ENCODE results near the gene MXD1. TPM values are rescaled to one million over a fixed set of nuclear protein-coding genes. Genes with fewer than 3 reads are reported as not detected.
"Not testable (repeated sequence)": the region's sequence is repeated elsewhere in the genome, so short reads cannot be mapped to it uniquely, and the experiment has no call there.

The MXD1 gene
- polyA plus RNA-seq, 3 donors, result 83.1 to 247 (median 112) TPM

DNA sequence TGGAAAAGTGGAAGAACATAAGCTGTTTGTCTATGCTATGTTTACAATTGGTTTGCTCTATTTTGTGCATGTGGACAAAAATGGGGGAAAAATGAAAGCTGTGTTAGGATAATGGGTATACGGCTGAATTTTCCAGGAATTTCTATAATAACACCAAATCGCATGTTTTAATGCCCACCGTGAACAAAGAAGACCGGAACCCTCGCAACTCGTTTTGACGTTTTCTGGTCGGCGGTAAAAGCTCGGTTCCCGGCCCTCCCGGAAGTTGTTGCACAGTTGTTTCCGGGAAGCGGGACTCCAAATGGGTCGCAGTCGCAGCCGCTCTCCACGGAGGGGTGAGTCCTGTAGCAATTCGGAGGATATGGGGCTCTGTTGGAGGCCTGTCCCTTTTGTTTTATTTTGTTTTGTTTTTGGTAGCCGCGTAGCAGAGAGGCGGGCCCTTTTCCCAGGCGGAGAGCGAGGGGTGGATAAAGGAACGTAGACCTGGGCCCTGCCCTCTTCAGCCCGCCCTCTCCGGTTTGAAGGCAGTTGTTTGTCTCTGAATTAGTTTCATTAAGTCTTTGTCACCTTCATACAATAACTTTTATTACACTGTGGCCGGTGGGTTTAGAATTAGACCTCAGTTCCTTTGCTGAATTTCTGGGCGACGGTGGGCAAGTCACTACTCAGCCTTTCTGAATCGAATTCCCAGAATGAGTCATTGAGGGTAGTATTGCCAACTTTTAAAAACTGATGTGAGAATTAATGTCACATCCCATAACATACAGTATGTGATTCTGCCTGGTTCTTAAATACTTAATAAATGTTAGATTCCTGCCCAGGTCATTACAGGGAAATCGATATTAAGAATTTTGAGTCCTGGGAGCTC lies 21.0 kb upstream of the MXD1 start, which contains the start of gene SNRNP27:
TSS of gene SNRNP27 (plus strand) at position 273 of the 868 bp plus-strand sequence. CDS start at position 302, 29 bp downstream.
- intact Hi-C loops (cut with micrococcal nuclease), result no loop called here
- DNase-seq, result peak; percentile 55 to 67 (median 57)
- H3K27me3 ChIP-seq (ENCODE audit: control insufficient read depth in 2 of 2, insufficient read depth in 2 of 2, low read length in 2 of 2), result no peaks in the 10 kb centered on the region
- peaks cover 25 to 31% of the 10 kb centered on the region in 2 donors for H3K36me3 ChIP-seq (replicated peaks in 1 of 2; ENCODE audit: control insufficient read depth in 1 of 2, insufficient read depth in 2 of 2, low read length in 2 of 2)
- H3K4me1 ChIP-seq (ENCODE audit: control insufficient read depth in 1 of 2, insufficient read depth in 2 of 2, low read length in 2 of 2), result peaks cover 10 to 14% of the 10 kb centered on the region in 2 donors
- WGBS (ENCODE audit: insufficient coverage), result under 1% methylated on average over 17 of the region's 32 CpGs
- H3K27me3 Mint-ChIP-seq (ENCODE audit: low read depth in 3 of 3), result no peaks in the 10 kb centered on the region
- no peaks in the 10 kb centered on the region for H3K9me3 ChIP-seq (replicated peaks in 1 of 2; ENCODE audit: control insufficient read depth in 1 of 2, insufficient read depth in 1 of 2, low read length in 2 of 2)
- peak within 1 kb of the TSS; percentile 87 to 99 (median 95) for H3K27ac Mint-ChIP-seq
- peak within 1 kb of the TSS; percentile 99 to 100 for H3K4me3 Mint-ChIP-seq
- H3K79me2 ChIP-seq (ENCODE audit: insufficient read depth, low read length), result peaks cover 40% of the 10 kb centered on the region
- H2AFZ ChIP-seq (ENCODE audit: insufficient read depth, low read depth, low read length, poor library complexity, severe bottlenecking), result peak within 1 kb of the TSS; percentile 94
- H3K9me3 Mint-ChIP-seq, result no peaks in the 10 kb centered on the region
- H3K36me3 Mint-ChIP-seq, result peaks cover 31 to 37% of the 10 kb centered on the region in 2 donors
- peaks cover 8% of the 10 kb centered on the region for H4K20me1 ChIP-seq (ENCODE audit: insufficient read depth, low read length)
- peak within 1 kb of the TSS; percentile 42 to 83 for H3K27ac ChIP-seq (ENCODE audit: low read depth in 1 of 2, low read length in 2 of 2)
- TF ChIP-seq, protein P1, sequence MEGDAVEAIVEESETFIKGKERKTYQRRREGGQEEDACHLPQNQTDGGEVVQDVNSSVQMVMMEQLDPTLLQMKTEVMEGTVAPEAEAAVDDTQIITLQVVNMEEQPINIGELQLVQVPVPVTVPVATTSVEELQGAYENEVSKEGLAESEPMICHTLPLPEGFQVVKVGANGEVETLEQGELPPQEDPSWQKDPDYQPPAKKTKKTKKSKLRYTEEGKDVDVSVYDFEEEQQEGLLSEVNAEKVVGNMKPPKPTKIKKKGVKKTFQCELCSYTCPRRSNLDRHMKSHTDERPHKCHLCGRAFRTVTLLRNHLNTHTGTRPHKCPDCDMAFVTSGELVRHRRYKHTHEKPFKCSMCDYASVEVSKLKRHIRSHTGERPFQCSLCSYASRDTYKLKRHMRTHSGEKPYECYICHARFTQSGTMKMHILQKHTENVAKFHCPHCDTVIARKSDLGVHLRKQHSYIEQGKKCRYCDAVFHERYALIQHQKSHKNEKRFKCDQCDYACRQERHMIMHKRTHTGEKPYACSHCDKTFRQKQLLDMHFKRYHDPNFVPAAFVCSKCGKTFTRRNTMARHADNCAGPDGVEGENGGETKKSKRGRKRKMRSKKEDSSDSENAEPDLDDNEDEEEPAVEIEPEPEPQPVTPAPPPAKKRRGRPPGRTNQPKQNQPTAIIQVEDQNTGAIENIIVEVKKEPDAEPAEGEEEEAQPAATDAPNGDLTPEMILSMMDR (IDR thresholded peaks at IDR 0.05), result no peak
- H3K4me2 ChIP-seq (replicated peaks; ENCODE audit: extremely low read depth, low read length, poor library complexity, severe bottlenecking), result peak within 1 kb of the TSS; percentile 74
- H3K4me1 Mint-ChIP-seq, result peaks cover 22% of the 10 kb centered on the region
- H3K9ac ChIP-seq (ENCODE audit: insufficient read depth, low read length, poor library complexity, severe bottlenecking), result peak within 1 kb of the TSS; percentile 78
- peak within 1 kb of the TSS; percentile 73 to 95 (median 87) for H3K4me3 ChIP-seq (replicated peaks in 1 of 3; ENCODE audit: low read depth in 2 of 3, low read length in 3 of 3)

DNA sequence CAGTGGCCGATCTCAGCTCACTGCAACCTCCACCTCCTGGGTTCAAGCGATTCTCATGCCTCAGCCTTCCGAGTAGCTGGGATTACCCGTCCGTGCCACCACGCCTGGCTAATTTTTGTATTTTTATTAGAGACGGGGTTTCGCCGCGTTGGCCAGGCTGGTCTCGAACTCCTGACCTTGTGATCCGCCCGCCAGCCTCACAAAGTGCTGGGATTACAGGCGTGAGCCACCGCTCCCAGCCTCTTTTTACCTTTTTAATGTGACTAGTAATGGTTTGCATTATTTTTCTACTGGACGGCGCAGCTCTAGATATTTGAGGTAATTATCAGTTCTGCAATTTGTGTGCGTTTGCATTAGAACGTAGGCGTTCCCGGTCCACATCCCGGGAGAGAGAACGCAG lies 20.2 kb upstream of the MXD1 start:
- DNase-seq; H3K9me3 ChIP-seq (replicated peaks in 1 of 2; ENCODE audit: control insufficient read depth in 1 of 2, insufficient read depth in 1 of 2, low read length in 2 of 2); H3K27me3 ChIP-seq (ENCODE audit: control insufficient read depth in 2 of 2, insufficient read depth in 2 of 2, low read length in 2 of 2); H3K27me3 Mint-ChIP-seq (ENCODE audit: low read depth in 3 of 3); intact Hi-C loops (cut with micrococcal nuclease); H4K20me1 ChIP-seq (ENCODE audit: insufficient read depth, low read length); H3K9me3 Mint-ChIP-seq: not testable (repeated sequence)
- Histone ChIP-seq H3K4me2 (replicated peaks; ENCODE audit: extremely low read depth, low read length, poor library complexity, severe bottlenecking) (peak overlapping the region; percentile 74), H2AFZ (ENCODE audit: insufficient read depth, low read depth, low read length, poor library complexity, severe bottlenecking) (peak overlapping the region; percentile 94), H3K79me2 (ENCODE audit: insufficient read depth, low read length) (peaks cover 49% of the 10 kb centered on the region), H3K9ac (ENCODE audit: insufficient read depth, low read length, poor library complexity, severe bottlenecking) (peak overlapping the region; percentile 78), H3K4me3 (replicated peaks in 1 of 3; ENCODE audit: low read depth in 2 of 3, low read length in 3 of 3) (peak overlapping the region; percentile 73 to 95 (median 87)), H3K36me3 (replicated peaks in 1 of 2; ENCODE audit: control insufficient read depth in 1 of 2, insufficient read depth in 2 of 2, low read length in 2 of 2) (peaks cover 30 to 39% of the 10 kb centered on the region in 2 donors), H3K27ac (ENCODE audit: low read depth in 1 of 2, low read length in 2 of 2) (peak overlapping the region in 1 of 2 donors; percentile 22), H3K4me1 (ENCODE audit: control insufficient read depth in 1 of 2, insufficient read depth in 2 of 2, low read length in 2 of 2) (peaks cover 10 to 14% of the 10 kb centered on the region in 2 donors)
- peaks cover 23% of the 10 kb centered on the region for H3K4me1 Mint-ChIP-seq
- WGBS (ENCODE audit: insufficient coverage), result 64% methylated on average over 20 of the region's 23 CpGs
- H3K36me3 Mint-ChIP-seq, result peaks cover 35 to 45% of the 10 kb centered on the region in 2 donors
- peak overlapping the region; percentile 99 to 100 for H3K4me3 Mint-ChIP-seq
- peak overlapping the region in 4 of 7 donors; percentile 38 to 98 (median 69) for H3K27ac Mint-ChIP-seq

All from CD14-positive monocyte (primary cell).